ENCODE measurements around the gene PDF.

GRCh38 chr16:69307091-69307490 lies 23.3 kb downstream of the PDF start:
- TF ChIP-seq EZH2phosphoT487 (IDR thresholded peaks at IDR 0.05; ENCODE audit: insufficient read depth, low read depth) (no peak), EZH2 (IDR thresholded peaks at IDR 0.05; ENCODE audit: insufficient read depth, poor library complexity, severe bottlenecking) (no peak)
